Activated naive CD4-positive, alpha-beta T cell treated with Interleukin-2 at 50 U/mL for 16 hours (primary cell): ENCODE measurements around the gene RNU5D-1.
A peak's percentile ranks its signal among the peaks of the same experiment; 100 is the strongest.

Experiments used
- DNase-seq: peaks from one replicate; pipeline ENCODE4 v3.0.0-alpha.2; 2020

RNU5D-1 gene

DNA sequence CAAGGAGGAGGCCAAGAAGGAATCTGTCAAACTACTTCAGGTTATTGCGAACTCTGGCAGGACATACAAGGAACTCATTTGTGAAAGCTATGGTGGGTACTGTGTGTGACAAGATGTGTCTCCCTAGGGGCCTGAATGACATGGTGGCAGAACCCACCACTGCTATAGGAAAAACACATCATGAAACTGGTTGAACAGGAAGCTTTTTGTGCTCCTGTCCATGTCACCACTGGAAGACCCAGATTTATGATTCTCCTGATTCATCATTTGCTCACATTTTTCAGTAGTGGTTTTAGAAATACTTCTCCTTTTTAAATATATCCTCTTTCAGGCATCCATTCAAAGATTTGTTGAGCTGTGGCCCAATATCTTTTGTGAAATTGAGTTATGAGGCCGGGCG is 32.8 kb downstream of the RNU5D-1 start:
- DNase-seq, result no peak

- peak; percentile 21 for DNase-seq
These were observed 34.1 kb downstream of the RNU5D-1 start for GRCh38 chr1:44696789-44697345.

- no peak for DNase-seq
These were observed 34.9 kb downstream of the RNU5D-1 start for GRCh38 chr1:44696101-44696500.

- DNase-seq, result no peak
These were observed 35.3 kb downstream of the RNU5D-1 start for GRCh38 chr1:44695671-44696070.

DNA sequence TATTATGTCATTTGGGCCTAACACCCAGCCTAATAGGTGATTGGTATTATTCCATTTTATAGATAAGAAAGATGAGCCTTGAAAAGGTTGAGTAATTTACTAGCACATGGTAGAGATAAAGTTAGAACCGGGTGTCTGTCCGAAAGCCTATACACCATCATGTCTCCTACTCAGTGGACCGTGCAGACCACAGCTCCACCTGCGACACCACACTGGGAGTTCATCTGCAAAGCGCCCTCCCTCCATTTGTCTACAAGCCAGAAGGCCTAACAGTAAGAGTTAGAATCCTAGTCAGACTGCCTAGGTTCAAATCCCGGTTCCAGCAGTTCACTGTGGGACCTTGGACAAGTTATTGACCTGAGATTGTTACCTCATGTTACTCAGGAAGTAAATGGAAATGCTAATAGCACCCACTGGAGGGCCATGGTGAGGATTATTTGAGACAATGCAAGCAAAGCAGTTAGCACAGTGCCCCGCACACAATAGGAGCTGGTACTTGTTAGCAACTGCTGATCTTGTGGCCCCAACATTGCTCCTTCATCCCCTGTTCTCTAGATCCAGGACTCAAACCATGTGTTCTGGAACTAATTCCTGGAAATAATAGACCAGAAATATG is 36.0 kb downstream of the RNU5D-1 start:
- DNase-seq, result no peak

DNA sequence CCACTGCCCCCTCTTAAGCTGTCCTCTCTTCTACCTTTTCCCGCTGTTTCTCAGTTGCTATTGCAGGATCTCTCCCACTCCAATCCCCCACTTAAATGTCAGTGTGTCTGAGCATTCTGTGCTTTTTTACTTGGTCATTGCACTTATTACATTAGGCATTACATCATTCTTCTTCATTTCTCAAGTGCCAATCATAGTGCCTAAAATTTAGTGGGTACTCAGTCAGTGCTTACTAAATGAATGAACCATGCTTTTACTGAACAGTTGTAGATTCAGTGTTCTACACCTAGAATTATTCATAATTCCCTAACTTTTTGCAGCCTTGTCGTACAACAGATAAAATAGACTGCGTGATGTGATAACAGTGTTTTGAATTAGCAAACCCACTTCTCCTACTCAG is 37.1 kb downstream of the RNU5D-1 start:
- no peak for DNase-seq

- no peak for DNase-seq
These were observed 37.8 kb downstream of the RNU5D-1 start for GRCh38 chr1:44693159-44693558.

GRCh38 chr1:44689447-44689765 is 41.6 kb downstream of the RNU5D-1 start:
- no peak for DNase-seq

- no peak for DNase-seq
These were observed 42.1 kb downstream of the RNU5D-1 start for GRCh38 chr1:44688760-44689446.

DNA sequence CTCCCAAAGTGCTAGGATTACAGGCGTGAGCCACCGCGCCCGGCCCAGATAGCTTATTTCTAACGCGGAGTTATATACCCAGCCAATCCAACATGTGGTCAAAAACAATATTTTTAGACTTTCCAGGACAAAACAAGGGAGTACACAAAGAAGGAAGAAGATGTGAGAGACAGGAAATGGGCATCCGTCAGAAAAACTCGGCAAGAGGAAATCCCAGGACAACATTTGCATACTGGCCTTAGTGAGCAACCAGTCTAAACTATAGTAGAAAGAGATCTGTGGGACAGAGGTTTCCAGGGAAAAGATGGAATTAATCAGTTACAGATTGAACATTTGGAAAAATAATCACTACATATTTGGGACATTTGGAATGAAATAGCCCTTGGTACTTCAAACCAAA is 45.1 kb downstream of the RNU5D-1 start:
- DNase-seq, result no peak

DNA sequence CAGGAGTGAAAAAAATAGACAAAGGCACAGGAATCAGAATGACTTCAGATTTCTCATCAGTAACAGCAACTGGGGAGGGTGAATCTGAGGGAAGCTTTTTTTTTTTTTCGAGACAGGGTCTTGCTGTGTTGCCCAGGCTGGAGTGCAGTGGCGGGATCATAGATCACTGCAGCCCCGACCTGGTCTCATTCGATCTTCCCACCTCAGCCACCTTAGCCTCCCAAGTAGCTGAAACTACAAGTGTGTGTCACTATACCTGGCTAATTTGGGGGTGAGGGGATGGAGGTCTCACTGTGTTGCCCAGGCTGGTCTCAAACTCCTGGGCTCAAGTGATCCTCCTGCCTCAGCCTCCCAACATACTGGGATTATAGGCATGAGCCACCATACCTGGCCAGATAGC is 45.8 kb downstream of the RNU5D-1 start:
- no peak for DNase-seq

DNA sequence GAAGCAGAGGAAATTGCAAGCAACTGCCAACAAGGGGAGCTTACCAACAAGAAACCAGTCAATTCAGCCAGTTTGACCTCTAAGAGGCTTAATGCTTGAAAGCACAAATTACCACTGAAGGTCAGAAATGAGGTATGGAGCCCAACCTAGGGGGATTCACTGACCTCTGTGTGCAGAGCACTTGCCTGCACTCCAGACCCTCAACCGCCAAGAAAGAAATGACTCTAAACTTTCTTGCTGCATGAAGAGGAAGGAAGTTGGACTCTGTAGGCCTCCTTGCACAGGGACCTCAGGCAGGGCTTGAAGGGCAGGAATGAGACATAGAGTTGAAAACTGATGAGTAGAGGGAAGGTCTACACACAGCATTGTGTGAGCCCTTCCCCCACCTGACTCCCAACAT is 46.4 kb downstream of the RNU5D-1 start:
- DNase-seq, result no peak

- no peak for DNase-seq
These were observed 48.1 kb downstream of the RNU5D-1 start for GRCh38 chr1:44682883-44683265.

- DNase-seq, result no peak
These were observed 48.8 kb downstream of the RNU5D-1 start for GRCh38 chr1:44681905-44682882.
